BE2C (cell line): ENCODE results near the gene CDK19.

Experiments
- DNase-seq: peaks from one replicate; pipeline ENCODE4 v3.0.0-alpha.2; 2020
- H3K27me3 ChIP-seq: fragments of 250-450 bp; sonication (Bioruptor Pico); 2 replicates; pipeline ENCODE4 v1.5.1; 2020; ENCODE audit warnings: mild to moderate bottlenecking
- H3K36me3 ChIP-seq: fragments of 250-450 bp; sonication (Bioruptor Pico); 2 replicates; pipeline ENCODE4 v1.5.1; 2020; ENCODE audit warnings: mild to moderate bottlenecking
- H3K4me1 ChIP-seq: fragments of 250-450 bp; sonication (Bioruptor Pico); 2 replicates; pipeline ENCODE4 v1.5.1; 2020
- H3K4me3 ChIP-seq: 2 replicates; pipeline ENCODE4 v1.5.1; 2011; ENCODE audit warnings: low read depth, low read length
- H3K9me3 ChIP-seq: fragments of 250-450 bp; sonication (Bioruptor Pico); 2 replicates; pipeline ENCODE4 v1.5.1; 2020
- TF ChIP-seq, protein P1 (sequence below): IDR thresholded peaks from 2 replicates; pipeline ENCODE4 v1.5.1; 2012; ENCODE audit warnings: mild to moderate bottlenecking, low read depth, low read length

Gene CDK19

DNA sequence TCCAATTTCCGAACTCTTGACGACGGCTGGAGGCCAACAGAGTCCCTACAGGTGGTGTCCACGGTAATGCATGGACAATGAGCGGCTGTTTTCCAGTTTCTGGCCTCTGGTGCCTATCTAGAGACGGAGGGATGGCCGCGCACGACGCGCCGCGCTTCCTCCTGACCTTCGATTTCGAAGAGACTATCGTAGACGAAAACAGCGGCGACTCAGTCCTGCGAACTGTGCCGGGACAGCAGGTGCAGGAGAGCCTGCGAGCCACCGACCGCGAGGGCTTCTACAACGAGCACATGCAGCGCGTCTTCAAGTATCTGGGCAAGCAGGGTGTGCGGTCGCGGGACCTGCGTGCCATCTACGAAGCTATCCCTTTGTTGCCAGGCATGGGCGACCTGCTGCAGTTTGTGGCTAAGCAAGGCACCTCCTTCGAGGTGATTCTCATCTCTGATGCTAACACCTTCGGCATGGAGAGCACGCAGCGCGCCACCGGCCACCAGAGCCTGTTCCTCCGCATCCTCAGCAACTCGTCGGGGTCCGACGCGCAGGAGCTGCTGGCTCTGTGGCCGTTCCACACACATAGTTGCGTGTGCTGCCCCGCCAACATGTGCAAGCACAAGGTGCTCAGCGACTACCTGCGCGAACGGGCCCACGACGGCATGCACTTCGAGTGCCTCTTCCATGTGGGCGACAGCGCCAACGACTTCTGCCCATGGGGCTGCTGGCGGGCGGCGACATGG, 169.4 kb downstream of the CDK19 start:
- no peak for DNase-seq
- H3K4me1 ChIP-seq, result peaks cover 8% of the 10 kb centered on the region
- H3K9me3 ChIP-seq, result no peaks in the 10 kb centered on the region

DNA sequence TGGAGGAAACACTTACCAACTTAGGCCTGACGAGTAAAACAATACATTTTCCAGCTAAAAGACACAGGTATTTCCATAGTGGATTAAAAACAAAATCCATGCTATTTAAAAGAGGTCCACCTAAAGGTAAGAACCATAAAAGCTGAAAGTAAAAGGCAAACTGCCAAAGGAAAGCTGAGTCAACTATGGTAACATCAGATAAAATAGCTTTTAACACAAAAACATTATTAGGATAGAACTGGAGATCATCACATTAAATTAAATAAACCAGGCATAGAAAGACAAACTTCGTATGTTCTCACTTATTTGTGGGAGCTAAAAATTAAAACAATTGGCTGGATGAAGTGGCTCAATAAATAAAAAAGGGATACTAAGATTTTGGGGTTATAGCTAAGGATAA, 172.1 kb downstream of the CDK19 start:
- no peaks in the 10 kb centered on the region for H3K36me3 ChIP-seq
- no peak for DNase-seq
- H3K27me3 ChIP-seq, result no peaks in the 10 kb centered on the region
- TF ChIP-seq, protein P1, sequence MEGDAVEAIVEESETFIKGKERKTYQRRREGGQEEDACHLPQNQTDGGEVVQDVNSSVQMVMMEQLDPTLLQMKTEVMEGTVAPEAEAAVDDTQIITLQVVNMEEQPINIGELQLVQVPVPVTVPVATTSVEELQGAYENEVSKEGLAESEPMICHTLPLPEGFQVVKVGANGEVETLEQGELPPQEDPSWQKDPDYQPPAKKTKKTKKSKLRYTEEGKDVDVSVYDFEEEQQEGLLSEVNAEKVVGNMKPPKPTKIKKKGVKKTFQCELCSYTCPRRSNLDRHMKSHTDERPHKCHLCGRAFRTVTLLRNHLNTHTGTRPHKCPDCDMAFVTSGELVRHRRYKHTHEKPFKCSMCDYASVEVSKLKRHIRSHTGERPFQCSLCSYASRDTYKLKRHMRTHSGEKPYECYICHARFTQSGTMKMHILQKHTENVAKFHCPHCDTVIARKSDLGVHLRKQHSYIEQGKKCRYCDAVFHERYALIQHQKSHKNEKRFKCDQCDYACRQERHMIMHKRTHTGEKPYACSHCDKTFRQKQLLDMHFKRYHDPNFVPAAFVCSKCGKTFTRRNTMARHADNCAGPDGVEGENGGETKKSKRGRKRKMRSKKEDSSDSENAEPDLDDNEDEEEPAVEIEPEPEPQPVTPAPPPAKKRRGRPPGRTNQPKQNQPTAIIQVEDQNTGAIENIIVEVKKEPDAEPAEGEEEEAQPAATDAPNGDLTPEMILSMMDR, result no peak
- H3K9me3 ChIP-seq, result no peaks in the 10 kb centered on the region
- H3K4me3 ChIP-seq, result no peak overlapping the region
- peaks cover 8% of the 10 kb centered on the region for H3K4me1 ChIP-seq

More for the DNA sequence above, 169.4 kb downstream of the CDK19 start:
- H3K27me3 ChIP-seq, result no peaks in the 10 kb centered on the region
- TF ChIP-seq, protein P1, result no peak
- H3K4me3 ChIP-seq, result no peak overlapping the region
- no peaks in the 10 kb centered on the region for H3K36me3 ChIP-seq

DNA sequence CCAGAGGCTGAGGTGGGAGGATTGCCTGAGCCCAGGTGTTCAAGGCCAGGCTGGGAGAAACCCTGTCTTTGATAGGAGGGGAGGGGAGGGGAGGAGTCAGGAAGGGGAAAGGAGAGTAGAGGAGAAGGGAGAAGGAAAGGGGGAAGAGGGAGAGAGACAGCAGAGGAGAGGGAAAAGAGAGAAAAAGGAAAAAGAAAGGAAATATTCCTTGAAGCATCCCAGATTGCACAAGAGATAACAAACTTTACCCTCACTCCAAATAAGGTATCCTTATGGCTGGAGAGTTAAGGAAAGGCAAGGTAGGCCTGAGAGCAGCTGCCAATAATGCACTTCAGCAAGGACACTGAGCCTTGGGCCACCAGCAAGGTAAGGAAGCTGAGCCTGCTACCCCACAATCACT, 172.6 kb downstream of the CDK19 start:
- DNase-seq, result no peak
- TF ChIP-seq, protein P1, result no peak
- no peaks in the 10 kb centered on the region for H3K36me3 ChIP-seq
- no peak overlapping the region for H3K4me3 ChIP-seq
- H3K4me1 ChIP-seq, result peaks cover 8% of the 10 kb centered on the region
- no peaks in the 10 kb centered on the region for H3K27me3 ChIP-seq
- no peaks in the 10 kb centered on the region for H3K9me3 ChIP-seq

DNA sequence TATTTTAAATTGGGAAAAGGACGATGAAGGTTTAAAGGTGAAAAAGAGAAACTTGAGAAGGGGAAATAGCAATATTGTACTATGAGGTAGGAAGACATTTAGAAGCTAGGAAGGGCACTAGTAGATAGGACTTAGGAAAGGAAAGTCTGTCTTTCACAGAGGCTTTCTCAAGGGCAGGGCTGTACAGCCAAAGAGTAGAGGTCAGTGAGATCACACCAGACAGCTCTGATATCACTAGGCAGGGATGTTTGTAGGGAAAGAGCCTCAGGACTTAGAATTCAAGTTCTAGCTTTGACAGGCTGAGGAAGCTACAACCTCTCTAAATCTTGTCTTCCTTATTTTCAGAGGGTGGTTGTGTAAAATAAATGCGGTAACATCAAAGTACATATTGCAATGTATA, 178.5 kb downstream of the CDK19 start:
- Histone ChIP-seq H3K36me3 (no peaks in the 10 kb centered on the region), H3K4me1 (no peaks in the 10 kb centered on the region), H3K27me3 (no peaks in the 10 kb centered on the region), H3K4me3 (no peak overlapping the region), H3K9me3 (no peaks in the 10 kb centered on the region)
- DNase-seq, result no peak
- TF ChIP-seq, protein P1, result no peak

DNA sequence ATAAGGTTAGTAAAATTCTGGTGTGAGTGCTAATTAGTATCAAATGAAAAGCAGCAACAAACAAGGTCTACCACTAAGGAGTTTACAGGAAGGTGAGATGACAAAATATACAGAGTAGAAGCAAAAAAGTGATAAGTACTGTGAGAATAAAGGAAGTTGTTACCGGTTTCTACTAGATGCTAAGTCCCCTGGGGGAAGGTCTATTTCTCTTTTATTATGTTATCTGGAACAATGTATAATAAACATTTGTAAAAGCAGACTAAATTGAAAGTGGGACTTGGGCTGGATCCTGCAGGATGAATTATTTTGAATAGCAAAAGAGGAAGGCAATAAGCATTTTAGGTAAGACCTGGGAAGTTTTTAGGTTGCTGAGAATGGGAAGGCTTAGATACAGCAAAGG, 180.2 kb downstream of the CDK19 start:
- Histone ChIP-seq H3K27me3 (no peaks in the 10 kb centered on the region), H3K9me3 (no peaks in the 10 kb centered on the region), H3K4me1 (no peaks in the 10 kb centered on the region), H3K36me3 (no peaks in the 10 kb centered on the region), H3K4me3 (no peak overlapping the region)
- TF ChIP-seq, protein P1, result no peak
- DNase-seq, result no peak

DNA sequence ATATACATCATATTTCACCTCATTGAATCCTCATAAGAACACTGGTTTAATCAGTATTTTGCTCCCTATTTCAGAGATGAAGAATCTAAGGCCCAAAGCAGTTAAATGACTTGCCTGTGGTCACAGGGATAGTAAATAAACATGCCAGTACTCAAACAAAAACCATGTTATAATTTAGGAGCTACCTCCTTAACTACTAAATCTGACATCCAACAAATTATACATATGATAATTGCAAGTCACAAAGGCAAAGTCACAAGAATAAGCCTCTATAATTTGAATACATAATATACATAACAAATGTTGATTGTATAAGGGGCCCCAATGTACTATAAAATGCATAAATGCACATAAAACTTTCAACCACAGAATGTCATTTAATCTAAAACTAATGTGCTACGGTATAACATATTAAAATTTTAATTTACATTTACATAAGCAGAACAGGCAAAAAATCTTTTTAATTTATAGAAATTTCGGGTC, 181.5 kb downstream of the CDK19 start:
- TF ChIP-seq, protein P1, result no peak
- H3K27me3 ChIP-seq, result no peaks in the 10 kb centered on the region
- H3K9me3 ChIP-seq, result no peaks in the 10 kb centered on the region
- no peak overlapping the region for H3K4me3 ChIP-seq
- DNase-seq, result no peak
- H3K36me3 ChIP-seq, result no peaks in the 10 kb centered on the region
- H3K4me1 ChIP-seq, result no peaks in the 10 kb centered on the region
